GM18520 (cell line): Measurements from ENCODE around the gene NRP2.

Experiments
- ATAC-seq: cut with Tn5 transposase; IDR thresholded peaks from one replicate; pipeline ENCODE4 v1.9.1; 2021; ENCODE audit not compliant: unreplicated experiment

The NRP2 gene

DNA sequence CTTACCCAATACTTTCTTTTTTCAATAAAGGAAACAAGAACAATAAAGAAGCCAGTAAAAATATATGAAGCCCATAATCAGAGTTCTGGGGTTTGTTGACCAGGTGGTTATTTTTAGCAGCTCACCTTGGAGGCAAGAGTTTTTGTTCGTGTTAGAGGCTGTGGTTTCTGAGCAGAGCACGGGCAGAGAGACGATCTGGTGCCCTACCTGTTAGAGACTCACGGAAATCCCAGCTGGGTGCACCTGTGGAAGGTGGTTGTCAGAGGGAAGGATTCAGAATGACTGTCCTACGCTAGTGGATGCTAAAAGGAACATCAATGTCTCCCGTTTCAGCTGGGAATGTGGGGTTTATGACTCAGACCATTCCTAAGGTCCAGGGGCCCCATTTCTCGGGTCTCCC lies 87.6 kb downstream of the NRP2 start:
- ATAC-seq: no peak

DNA sequence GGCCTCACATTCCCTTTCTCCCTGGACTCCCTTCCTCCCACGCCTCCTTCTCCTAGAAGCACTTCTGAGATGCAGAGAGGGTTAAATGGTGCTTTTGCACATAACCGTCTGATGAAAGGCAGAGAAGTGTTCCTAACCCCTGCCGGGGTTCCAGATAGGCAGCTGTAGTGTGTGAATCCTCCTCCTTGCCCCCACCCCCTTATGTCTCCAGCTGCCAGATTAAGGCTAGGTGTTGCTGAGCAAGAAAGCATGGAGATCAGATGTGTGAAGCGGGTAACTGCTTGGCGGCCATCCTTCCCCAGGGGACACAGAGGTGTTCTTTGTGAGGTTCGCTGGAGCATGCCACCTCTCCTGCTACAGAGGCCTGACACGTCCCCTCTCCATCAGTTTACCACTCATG lies 88.3 kb downstream of the NRP2 start:
- no peak for ATAC-seq

DNA sequence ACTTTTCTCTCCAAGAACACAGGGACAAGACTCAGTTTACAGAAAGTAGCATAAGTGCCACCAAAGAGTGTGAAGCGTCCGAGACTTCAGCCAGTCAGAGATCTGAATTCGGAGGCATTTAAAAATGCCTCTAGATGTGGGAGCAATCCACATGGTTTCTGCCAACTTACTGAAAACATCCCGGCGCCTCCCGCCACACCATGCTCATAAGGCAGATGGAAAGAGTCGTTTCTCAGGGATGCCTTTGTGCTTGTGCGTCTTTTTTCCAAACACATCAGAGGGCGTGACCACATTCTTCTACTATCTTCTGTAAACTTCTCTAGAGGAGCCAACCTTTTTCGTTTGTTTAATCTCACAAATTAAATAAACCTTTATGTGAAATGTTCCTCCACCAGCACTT lies 88.7 kb downstream of the NRP2 start:
- no peak for ATAC-seq

DNA sequence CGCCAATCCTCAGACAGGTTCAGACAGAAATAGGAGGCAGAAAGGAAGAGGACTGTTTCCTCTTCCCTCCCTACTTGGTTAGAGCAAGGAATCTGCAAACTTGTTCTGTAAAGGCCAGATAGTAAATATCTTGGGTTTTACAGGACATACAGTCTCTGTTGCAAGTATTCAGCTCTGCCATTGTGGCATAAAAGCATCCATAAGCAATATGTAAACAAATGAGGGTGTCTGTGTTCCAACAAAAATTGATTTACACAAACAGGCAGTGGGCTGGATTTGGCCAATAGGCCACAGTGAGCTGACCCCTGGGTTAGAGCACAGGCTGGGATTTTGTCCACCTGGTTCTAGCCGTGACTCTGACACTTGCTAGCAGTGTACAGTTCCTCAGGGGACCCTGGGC lies 89.4 kb downstream of the NRP2 start:
- no peak for ATAC-seq

DNA sequence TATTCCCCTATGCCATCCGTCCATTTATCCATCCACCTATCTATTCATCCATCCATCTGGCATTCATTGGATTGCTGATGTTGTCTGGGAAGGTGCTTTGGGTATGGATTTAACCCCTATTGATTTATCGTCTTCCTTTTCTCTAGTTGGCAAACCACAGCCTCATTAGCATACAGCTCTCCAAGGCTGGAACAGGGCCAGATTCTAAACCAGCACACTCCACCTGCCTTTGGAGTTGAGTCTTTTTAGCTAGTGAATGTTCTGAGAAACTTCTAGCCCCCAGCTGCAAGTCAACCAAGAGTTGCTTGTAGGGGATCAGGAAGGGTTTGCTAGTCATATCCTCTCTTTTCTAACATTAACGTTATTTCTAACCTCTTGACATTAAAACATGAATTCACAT lies 90.7 kb downstream of the NRP2 start:
- ATAC-seq: no peak

DNA sequence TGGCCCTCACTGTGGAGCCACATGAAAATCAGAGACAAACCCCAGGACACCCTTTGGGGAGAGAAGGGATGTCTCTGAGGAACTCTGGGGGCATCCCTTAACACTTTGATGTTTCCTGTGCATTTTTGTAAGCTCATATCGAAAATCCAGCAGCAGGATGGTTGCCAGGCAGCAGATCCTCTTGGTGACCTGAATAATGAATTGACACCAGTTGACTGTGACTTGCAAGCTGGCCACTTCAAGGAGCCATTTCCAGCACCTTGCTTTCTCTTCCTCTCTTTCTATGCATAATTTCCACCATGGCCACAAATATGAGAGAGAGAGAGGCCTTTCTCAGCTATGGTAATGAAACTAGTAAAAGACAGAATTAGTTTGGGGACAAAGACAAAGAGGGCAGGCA lies 91.7 kb downstream of the NRP2 start:
- ATAC-seq: no peak

DNA sequence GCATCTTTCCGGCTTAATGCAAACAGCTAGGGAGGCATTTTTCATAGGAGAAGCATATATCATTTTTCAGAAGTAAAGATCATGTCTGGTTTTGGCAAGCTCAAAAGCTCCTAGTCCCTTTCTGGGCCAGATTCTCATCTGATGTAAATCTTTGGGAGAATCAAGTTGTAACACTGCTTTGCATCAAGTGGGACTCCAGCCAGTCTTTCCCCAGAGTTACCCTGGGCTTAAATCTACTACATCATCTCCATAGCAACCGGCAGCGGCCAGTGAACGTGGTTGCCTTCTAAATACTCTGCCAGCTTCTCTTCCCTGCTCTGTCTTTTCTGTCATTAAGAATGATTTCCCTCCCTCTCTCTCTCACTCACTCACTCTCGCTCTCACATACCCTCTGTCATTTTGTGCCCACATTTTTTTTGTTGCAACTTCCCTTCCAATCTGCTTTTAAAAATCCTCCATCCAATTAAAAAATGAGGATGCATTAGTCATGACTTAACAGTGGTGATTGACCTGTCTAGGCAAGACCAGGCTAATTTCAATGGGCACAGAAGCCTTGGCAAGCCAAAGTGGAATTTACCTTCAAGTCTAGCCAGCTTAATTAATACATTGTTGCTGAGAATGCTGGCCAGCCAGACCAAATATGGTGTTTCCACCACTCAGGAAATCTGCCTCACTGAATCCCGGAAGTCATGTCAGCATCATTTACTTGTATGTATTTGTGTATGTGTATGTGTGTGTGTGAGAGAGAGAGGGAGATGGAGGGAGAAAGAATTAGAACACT lies 93.0 kb downstream of the NRP2 start:
- ATAC-seq: no peak

DNA sequence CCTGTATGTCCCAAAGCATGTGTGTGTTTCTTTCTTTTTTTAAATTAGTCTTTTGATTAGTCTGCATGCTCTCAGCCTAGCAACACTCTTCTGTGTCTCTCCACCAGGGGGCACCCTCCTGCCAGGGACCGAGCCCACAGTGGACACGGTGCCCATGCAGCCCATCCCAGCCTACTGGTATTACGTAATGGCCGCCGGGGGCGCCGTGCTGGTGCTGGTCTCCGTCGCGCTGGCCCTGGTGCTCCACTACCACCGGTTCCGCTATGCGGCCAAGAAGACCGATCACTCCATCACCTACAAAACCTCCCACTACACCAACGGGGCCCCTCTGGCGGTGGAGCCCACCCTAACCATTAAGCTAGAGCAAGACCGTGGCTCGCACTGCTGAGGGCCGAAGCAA lies 93.8 kb downstream of the NRP2 start:
- ATAC-seq: no peak

DNA sequence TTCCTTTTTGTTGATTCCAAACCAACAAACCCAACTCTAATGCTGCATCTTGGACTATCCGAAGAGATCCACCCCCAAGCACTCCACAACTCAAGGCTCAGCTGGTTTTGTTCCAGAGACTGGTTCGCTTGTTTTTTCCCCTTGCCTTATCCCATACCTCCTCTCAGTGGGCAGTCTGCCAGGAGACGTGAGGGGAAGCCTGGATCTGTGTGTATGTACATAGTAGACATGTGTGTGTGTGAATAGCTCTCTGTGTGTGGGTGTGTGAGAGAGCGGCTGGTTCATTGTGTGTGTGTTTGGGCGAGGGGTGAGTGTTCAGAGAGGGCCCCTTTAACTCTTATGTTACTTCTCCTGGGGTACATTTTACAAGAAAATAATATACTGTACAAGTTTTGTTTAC lies 94.4 kb downstream of the NRP2 start:
- no peak for ATAC-seq

DNA sequence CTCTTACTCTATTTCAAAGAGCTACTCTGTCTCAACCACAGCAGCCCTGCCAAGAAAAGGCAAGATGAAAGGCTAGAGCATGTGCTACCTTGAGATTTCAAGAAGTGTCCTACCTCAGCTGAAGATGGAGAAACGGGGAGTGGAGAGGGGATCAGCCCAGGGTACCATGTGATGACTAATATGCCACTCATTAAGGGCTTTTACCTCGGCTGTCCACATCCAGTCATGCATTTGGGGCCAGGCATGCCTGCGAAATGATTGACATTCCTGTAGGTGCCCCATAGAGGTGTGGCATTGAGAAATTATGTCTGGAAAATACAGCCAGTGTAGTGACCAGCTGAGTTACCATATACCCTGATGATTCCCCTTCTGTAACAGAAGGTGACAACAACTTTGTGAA lies 96.1 kb downstream of the NRP2 start:
- ATAC-seq: no peak

DNA sequence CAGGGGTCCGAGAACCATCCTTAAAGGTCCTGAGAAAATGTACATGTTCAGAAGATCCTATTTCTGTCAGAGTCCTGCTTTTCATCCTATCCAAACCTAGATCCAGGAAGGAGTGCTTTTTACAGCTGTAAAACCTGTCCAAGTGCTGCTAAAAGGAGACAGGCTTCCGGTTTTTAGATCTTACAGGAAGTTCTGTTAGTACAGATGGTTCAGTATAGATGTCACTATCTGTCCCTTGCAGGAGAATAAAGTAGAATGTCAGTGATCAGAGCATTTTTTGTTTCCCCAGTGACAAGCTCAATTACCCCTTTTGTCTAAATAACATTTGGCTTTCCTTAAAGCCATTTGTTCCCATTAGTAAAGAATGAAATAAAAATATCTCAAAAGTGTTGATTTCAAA lies 98.3 kb downstream of the NRP2 start:
- no peak for ATAC-seq

DNA sequence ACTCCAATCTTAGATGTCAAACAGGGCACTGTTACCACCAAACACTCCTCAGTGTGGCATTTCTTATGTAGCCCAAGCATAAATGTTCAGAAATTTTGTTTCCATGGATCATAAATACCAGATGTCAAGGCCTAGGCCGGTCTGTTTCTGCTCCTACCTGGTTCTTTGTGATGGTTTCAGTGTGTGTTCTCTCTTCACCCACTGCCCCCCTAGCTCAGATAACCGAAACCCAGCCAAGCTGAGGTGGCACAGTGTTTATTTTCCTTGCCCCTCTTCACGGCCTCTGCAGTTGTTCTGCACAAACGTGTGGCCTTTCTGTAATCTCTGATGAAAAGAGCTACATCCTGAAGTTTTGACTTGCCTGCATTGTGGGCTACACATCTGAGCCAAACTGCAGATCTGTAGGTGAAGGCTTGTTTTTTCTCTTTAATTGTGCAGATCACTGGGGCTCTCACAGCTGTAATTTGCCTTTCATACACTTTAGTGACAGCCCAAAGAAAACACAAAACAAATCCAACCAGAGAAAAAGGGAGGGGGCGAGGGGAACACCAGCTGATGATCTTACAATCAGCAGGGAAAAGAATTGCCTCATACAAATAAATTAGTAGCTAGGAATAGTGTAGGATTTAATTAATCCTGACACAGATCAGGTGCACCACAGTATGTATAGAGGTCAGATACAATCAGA lies 99.1 kb downstream of the NRP2 start:
- no peak for ATAC-seq

DNA sequence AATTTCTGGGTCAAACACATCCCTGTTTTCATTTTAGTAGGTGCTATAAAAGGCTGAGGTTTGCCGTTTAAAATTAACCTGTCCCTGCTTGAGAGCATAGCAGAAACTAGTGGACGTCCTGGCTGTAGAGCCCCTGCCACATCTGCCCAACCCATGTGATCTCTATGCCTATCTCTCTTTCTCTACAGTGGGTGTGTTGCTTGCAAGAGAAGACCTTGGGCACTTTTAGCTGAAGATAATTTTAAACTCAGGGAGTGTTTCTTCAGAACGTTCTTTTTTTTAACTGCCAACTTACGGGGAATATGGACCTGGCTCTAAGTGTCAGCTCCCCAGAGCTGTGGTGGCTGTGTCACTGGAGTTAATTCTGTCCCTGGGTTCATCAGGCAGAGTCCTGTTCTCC lies 100.6 kb downstream of the NRP2 start:
- ATAC-seq: no peak

DNA sequence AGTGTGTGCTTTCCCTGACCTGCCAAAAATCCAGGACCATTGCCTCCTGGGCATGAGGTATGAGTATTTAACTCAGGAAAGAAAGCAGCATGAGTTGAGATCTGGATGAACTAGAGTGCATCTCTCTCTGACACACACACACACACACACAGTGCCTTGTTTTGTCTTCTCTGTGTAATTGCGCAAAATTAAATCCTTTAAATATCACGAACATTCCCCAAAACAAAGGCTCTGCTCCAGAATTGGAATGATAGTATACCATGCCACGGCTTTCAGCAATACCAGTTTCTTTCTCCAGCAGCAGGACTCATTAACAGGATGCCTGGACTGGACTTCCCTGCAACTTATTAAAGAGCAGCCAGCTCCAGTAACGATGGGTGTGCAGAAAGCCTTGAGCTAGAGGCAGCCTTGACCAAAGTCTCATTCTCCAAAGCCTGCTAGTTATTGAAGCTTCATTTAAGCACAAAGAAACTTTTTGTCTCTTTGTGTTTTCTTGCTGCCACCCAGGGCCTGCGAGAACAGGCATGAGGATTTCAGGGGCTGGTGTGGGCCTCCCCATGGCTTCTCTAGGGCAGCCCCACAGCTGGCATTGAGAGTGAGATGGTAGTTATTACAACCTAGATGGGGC lies 101.7 kb downstream of the NRP2 start:
- ATAC-seq: no peak

DNA sequence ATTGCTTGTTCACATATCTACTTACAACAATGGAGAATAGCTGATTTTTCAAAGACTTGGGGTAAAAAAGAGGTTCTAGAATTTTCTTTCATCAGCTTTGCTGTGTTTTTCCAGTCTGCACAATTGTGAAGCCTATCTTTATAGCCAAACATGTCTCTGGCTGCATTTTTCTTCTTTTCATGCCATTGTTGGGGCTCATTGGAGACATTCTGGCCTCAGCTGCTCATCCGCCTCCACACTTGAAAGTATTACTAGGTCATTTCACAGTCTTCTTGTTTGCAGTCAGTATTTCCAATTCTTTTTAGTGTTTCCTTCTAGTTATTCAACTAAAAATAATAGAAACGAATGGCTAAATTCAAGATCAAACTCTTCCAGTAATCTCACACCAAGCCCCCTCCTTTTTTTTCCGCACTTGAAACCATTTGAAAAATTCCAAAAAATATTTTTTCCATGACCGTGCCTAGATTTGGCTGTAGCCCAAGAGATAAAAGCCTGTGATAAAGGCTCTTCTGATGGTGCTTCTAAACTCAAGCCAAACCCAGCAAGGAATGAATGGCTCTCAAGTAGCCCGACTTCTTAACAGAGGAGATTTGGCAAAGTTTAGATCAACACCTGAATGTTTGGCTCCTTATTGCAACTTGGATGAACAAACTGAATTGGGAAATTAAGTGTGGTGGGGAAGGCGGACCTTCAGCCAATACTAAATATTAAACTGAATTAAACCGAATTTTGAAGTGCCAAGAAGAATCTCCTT lies 103.4 kb downstream of the NRP2 start:
- ATAC-seq: no peak

DNA sequence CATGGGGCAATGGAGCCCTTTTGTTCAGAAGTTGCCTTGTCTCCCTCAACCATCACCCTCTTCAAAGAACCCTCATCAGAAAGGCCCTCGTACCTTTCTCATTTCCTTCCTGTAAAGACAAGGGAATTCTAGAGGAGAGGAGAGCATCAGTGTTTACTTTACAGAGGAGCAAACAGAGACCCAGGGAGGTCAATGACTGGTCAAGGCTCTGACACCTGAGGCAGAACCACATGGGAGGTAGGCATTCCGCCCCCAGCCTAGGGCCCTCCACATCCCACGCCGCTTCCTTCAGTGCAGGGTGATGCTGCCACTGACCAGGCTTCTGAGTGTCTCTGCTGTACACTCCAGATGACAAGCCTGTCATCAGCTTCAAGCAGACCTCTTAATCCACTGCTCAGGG lies 104.7 kb downstream of the NRP2 start:
- no peak for ATAC-seq

DNA sequence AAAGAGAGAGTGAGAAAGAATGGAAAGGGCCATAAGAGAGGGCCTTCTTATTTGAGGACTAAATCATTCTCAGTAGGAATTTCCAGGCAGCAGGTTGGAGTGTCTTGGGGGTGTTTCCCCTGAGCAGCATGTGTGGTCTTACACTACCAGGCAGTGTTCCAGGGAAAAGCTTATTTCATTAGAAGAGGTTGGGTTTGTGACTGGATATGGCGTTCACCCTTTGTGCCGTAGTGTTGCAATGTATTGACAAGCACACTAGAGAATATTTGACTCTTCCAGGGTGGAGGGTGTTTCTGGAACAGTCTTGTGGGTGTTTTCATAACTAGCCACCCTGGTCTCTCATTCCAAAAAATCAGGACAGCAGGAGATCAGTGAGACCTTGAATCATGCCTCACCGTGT lies 105.5 kb downstream of the NRP2 start:
- ATAC-seq: no peak

DNA sequence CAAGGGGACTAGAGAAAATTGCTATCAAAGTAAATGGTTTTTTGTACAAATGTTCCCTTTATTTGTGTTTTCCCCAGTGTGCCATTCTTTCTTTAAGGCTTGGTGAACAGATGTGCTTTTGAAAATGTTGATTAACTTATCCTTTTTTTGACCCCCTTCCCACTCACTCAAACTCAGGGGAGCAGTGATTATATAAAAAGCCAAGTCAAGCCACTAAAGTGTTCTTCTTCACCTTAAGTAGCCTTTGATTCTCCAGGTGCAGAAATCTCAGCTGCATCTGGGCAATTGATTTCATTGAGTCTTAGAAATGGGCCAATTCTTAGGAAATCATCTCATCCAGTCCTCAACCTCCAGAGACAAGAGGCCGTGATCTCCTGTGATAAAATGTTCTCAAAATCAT lies 107.6 kb downstream of the NRP2 start:
- ATAC-seq: no peak

DNA sequence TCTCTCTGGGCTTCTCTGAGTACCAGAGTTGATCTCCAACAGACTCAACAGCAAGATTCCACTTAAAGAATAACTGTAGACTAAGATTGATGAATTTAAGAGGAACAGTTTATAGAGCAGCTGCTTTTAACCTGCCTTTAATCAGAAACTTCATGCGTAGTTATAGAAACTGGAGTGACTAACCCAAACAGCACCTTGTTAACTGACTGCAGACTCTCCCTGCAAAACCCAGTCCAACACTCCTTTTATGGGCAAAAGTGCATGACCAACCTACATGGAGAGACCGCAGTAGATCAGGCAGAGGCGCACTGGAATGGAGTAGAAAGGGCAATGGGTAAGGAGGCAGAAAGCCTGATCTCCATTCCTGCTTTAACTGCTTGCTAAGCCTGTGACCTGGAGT lies 110.6 kb downstream of the NRP2 start:
- no peak for ATAC-seq

DNA sequence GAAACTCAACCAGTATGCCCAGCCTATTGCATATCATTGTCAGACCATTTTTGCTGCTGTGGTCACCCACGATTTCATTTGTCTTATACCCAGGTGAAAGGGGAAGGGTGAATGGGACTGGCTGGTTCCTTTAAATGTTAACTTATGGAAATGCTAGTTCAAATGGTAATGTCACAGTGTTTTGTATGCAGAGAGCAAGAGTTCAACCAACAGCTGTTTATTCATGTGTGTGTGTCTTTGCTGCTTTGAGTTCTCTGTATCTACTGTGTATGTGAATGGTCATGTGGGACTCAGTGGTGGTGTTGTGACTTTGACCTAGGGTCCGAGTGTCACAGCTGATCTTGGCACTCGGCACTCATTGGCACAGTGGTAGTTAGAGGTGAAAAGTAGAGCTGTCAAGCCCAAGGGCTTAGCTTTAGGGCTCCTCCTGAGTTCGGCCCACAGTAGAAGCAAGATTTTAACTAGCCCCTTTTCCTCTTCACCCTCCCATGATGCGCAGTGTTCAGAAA lies 114.6 kb downstream of the NRP2 start:
- no peak for ATAC-seq

DNA sequence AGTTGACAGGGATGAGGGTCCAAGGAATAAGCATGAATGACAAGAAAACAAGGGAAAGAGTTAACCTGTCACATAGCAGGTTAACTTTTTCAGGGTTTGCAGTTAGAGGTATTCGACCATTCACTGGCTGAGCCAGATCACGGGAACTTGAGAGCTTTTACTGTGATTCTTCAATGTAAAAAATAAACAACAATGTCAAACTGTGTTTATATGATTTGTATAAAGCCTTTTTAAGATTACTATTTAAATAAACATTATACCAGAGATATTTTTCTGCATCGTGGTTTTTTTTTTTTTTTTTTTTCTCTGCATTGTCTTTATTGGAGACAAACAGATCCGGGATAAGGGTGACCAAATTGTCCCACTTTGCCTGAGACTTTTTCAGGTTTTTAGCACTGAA lies 115.6 kb downstream of the NRP2 start:
- ATAC-seq: no peak

DNA sequence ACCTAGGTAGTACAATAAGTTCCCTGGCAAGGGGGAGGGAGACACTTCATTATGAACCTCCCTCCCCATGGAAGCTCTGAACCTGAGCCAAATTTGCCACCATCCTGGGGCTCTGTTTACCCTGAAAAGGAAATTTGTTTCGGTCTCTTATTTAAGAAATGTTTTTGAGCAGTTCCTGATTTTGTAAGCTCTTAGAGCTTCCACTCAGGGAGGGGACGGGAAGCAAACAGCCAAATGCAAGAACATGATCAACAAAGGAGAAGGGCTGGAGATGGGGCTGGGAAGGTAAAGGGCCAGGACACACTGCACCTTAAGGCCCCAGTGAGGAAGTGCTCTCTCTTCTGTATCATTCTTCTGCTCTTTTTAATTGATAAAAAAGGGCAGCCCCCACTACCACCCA lies 117.9 kb downstream of the NRP2 start:
- ATAC-seq: no peak
